GM12878 (cell line): ENCODE data around the gene BARD1. TPM values are rescaled to one million over a fixed set of nuclear protein-coding genes. Genes with fewer than 3 reads are reported as not detected.
A peak's percentile ranks its signal among the peaks of the same experiment; 100 is the strongest.

Experiments
- BACH1 ChIP-seq: fragments of 450-650 bp; IDR thresholded peaks from 2 replicates; pipeline ENCODE4 v1.6.1; 2017; ENCODE audit warnings: mild to moderate bottlenecking, borderline replicate concordance
- BCLAF1 ChIP-seq: fragments of 450-650 bp; IDR thresholded peaks from 2 replicates; pipeline ENCODE4 v1.6.1; 2017; ENCODE audit warnings: antibody characterized with exemption, mild to moderate bottlenecking, moderate library complexity
- CREB1 ChIP-seq: IDR thresholded peaks from 2 replicates; pipeline ENCODE4 v1.6.1; 2012; ENCODE audit warnings: low read depth, mild to moderate bottlenecking, inconsistent platforms
- CREM ChIP-seq: IDR thresholded peaks from 2 replicates; pipeline ENCODE4 v1.6.1; 2014; ENCODE audit warnings: antibody characterized with exemption, low read depth
- EP300 ChIP-seq, 2 experiments: fragments of 150-350 bp in 1 of 2; IDR thresholded peaks; 2 replicates each; pipeline ENCODE4 v1.6.1; 2011 to 2012; ENCODE audit warnings: low read depth in 2 of 2, low read length in 2 of 2, borderline replicate concordance in 1 of 2, improper control_type of control experiment in 1 of 2, inconsistent platforms in 1 of 2; ENCODE audit not compliant: control insufficient read depth in 1 of 2
- ETV6 ChIP-seq, 2 experiments: fragments of 450-650 bp in 1 of 2; IDR thresholded peaks in 1 of 2; conservative IDR thresholded peaks in 1 of 2; 2 replicates each; pipeline ENCODE4 v1.6.1; 2014; ENCODE audit warnings: antibody characterized with exemption in 1 of 2, borderline replicate concordance in 1 of 2, low read depth in 1 of 2, mild to moderate bottlenecking in 1 of 2, moderate library complexity in 1 of 2
- GATAD2B ChIP-seq: fragments of 450-650 bp; conservative IDR thresholded peaks from 2 replicates; pipeline ENCODE4 v1.6.1; 2017; ENCODE audit warnings: low read depth, mild to moderate bottlenecking, moderate library complexity
- LARP7 ChIP-seq: fragments of 450-650 bp; IDR thresholded peaks from 2 replicates; pipeline ENCODE4 v1.6.1; 2017; ENCODE audit warnings: mild to moderate bottlenecking
- NFXL1 ChIP-seq: fragments of 450-650 bp; IDR thresholded peaks from 2 replicates; pipeline ENCODE4 v1.6.1; 2017; ENCODE audit warnings: antibody characterized with exemption, mild to moderate bottlenecking, borderline replicate concordance
- PAX8 ChIP-seq: fragments of 450-650 bp; IDR thresholded peaks from 2 replicates; pipeline ENCODE4 v1.6.1; 2017; ENCODE audit warnings: mild to moderate bottlenecking, moderate library complexity
- PKNOX1 ChIP-seq: fragments of 450-650 bp; IDR thresholded peaks from 2 replicates; pipeline ENCODE4 v1.6.1; 2016; ENCODE audit warnings: mild to moderate bottlenecking
- PML ChIP-seq: IDR thresholded peaks from 2 replicates; pipeline ENCODE4 v1.6.1; 2012; ENCODE audit warnings: low read length, inconsistent platforms
- RBBP5 ChIP-seq: fragments of 200-600 bp; sonication (generic); conservative IDR thresholded peaks from 2 replicates; pipeline ENCODE4 v1.6.1; 2016
- REST ChIP-seq: IDR thresholded peaks from 2 replicates; pipeline ENCODE4 v1.6.1; 2012; ENCODE audit warnings: mild to moderate bottlenecking, low read depth, low read length
- RFX5 ChIP-seq: IDR thresholded peaks from 2 replicates; pipeline ENCODE4 v1.6.1; 2011; ENCODE audit warnings: low read depth, low read length, improper control_type of control experiment
- SP1 ChIP-seq: IDR thresholded peaks from one replicate; pipeline ENCODE4 v1.6.1; 2011; ENCODE audit warnings: low read depth, low read length
- SREBF1 ChIP-seq: IDR thresholded peaks from 2 replicates; pipeline ENCODE4 v1.6.1; 2012; ENCODE audit warnings: mild to moderate bottlenecking, low read length
- SRF ChIP-seq, 2 experiments: IDR thresholded peaks; 2 replicates each; pipeline ENCODE4 v1.6.1; 2011; ENCODE audit warnings: low read depth in 2 of 2, low read length in 2 of 2, mild to moderate bottlenecking in 1 of 2, moderate library complexity in 1 of 2
- SUZ12 ChIP-seq: fragments of 200-600 bp; sonication (generic); IDR thresholded peaks from one replicate; pipeline ENCODE4 v1.6.1; 2018; ENCODE audit warnings: antibody characterized with exemption, mild to moderate bottlenecking; ENCODE audit not compliant: unreplicated experiment
- TCF3 ChIP-seq: IDR thresholded peaks from 2 replicates; pipeline ENCODE4 v1.6.1; 2012; ENCODE audit warnings: low read depth, mild to moderate bottlenecking, low read length, borderline replicate concordance; ENCODE audit not compliant: insufficient read depth
- YBX1 ChIP-seq: fragments of 450-650 bp; IDR thresholded peaks from 2 replicates; pipeline ENCODE4 v1.6.1; 2016; ENCODE audit warnings: antibody characterized with exemption
- ZBTB4 ChIP-seq: fragments of 450-650 bp; formaldehyde crosslinking; IDR thresholded peaks from 2 replicates; pipeline ENCODE4 v1.4.0; 2022; ENCODE audit warnings: mild to moderate bottlenecking, moderate library complexity
- polyA plus RNA-seq, 11 experiments: library from polyadenylated mRNA; depleted of rRNA in 4 of 11; unstranded in 6 of 11; stranded (reverse) in 5 of 11; fragments of >200 nt; fragmentation: Nextera tagmentation in 4 of 11; fragmentation: Illumina TruSeq in 1 of 11; extraction: Ambion mirVana in 4 of 11; extraction: Trizol in 1 of 11; gene quantifications; 1 replicate in 1 of 11; 2 replicates in 10 of 11; pipeline versions ENCODE4 v1.2.1 to v1.2.3, GENCODE V29; 2011 to 2016; ENCODE audit warnings: inconsistent platforms in 2 of 11, missing spikeins in 2 of 11, low read depth in 1 of 11
- total RNA-seq, 4 experiments: library from RNA; depleted of rRNA in 3 of 4; stranded (reverse); fragments of >200 nt in 3 of 4; fragmentation: Illumina TruSeq in 1 of 4; extraction: Trizol in 1 of 4; gene quantifications; 2 replicates each; pipeline versions ENCODE4 v1.2.1 to v1.2.3, GENCODE V29; 2013 to 2021

BARD1 gene
- total and polyA plus RNA-seq, 10 of the 15 experiments (the other 5 are each of a cell fraction or from before 2014, with no cell fraction given) = 15.3 to 45.7 (median 31.6) TPM

DNA sequence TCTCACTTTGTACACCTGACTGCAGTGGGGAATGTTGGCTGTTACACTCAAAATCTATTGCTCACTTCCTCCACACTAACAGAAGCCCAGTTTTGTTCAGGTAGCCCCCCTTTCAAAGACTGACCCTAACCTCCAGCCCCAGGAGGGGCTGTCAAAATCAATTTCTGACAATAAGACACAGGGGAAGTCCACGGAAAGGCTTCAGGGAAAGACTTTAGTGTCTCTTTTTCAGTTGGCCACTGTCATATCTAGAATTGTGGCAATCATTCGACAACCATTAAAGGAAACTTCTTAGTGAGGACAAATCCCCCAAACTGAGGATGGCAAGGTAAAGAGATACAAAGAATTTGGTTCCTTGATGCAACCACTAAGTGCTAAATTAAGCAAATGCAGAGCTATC is 59.0 kb downstream of the BARD1 start (continued):
- TF ChIP-seq BCLAF1 (no peak), PML (no peak), ETV6 (conservative IDR thresholded peaks at IDR 0.05 in 1 of 2, IDR thresholded peaks at IDR 0.05 in 1 of 2; ENCODE audit: borderline replicate concordance in 1 of 2, low read depth in 1 of 2) (peak in 1 of 2 experiments; percentile 41; a peak in 1 of 4 replicates), ZBTB4 (CRISPR knock-in tag) (no peak), LARP7 (no peak), SP1 (no peak), PAX8 (no peak), SRF (IDR thresholded peaks at IDR 0.05; ENCODE audit: low read depth in 2 of 2, low read length in 2 of 2) (no peak), SREBF1 (no peak), CREB1 (no peak), BACH1 (no peak), TCF3 (no peak), YBX1 (no peak), GATAD2B (no peak), SUZ12 (no peak), RBBP5 (no peak), NFXL1 (no peak), EP300 (IDR thresholded peaks at IDR 0.05; ENCODE audit: borderline replicate concordance in 1 of 2, control insufficient read depth in 1 of 2, low read depth in 2 of 2, low read length in 2 of 2) (peak; percentile 48 to 52; a peak in 2 of 4 replicates), REST (no peak), CREM (0 out of 2 replicates have a peak, but pooled peaks have one; percentile 49), RFX5 (no peak), PKNOX1 (no peak)
